ENCODE results near the gene HTT. TPM values are rescaled to one million over a fixed set of nuclear protein-coding genes. Genes with fewer than 3 reads are reported as not detected.

The HTT gene
- total RNA-seq, 1 experiment from 2014 or later = 37.4 TPM

GRCh38 chr4:3177426-3177825, 102.9 kb downstream of the HTT start:
- Histone ChIP-seq H3K4me2 (ENCODE audit: low read length) (no peak overlapping the region), H3K27me3 (ENCODE audit: insufficient read depth, low read length) (no peaks in the 10 kb centered on the region), H3K9me2 (ENCODE audit: insufficient read depth) (no peaks in the 10 kb centered on the region), H2AFZ (ENCODE audit: low read depth, low read length, poor library complexity, severe bottlenecking) (no peak overlapping the region), H3K4me3 (replicated peaks in 1 of 2; ENCODE audit: low read depth in 1 of 2, low read length in 2 of 2) (no peak overlapping the region), H3K36me3 (ENCODE audit: control insufficient read depth in 1 of 2, insufficient read depth in 2 of 2, low read length in 2 of 2) (peaks cover 5 to 13% of the 10 kb centered on the region in 2 experiments; a peak in 3 of 4 replicates), H3K27ac (ENCODE audit: low read depth, low read length) (no peak overlapping the region), H3K9ac (ENCODE audit: low read length) (no peak overlapping the region), H3K4me1 (ENCODE audit: control insufficient read depth in 1 of 2, insufficient read depth in 2 of 2, low read length in 2 of 2) (no peaks in the 10 kb centered on the region), H3K9me3 (ENCODE audit: control insufficient read depth in 1 of 2, insufficient read depth in 1 of 2, low read depth in 1 of 2, low read length in 2 of 2) (no peaks in the 10 kb centered on the region), H4K20me1 (ENCODE audit: insufficient read depth) (no peaks in the 10 kb centered on the region), H3K79me2 (ENCODE audit: insufficient read depth, low read length) (no peaks in the 10 kb centered on the region)
- ChIA-PET POLR2A (no interaction called here), RAD21 (ENCODE audit: low non-redundant PET in 1 of 2, low total read pairs in 2 of 2, uncharacterized antibody in 2 of 2, unreplicated experiment in 2 of 2) (no interaction called here), CTCF (no interaction called here)
- DNase-seq (ENCODE audit: low read depth, low spot score) (no peak), ATAC-seq (no peak)
- intact Hi-C loops (cut with micrococcal nuclease) = no loop called here
- BruUV-seq (replicated peaks) = no TSS peak
- TF ChIP-seq SRF (IDR thresholded peaks at IDR 0.05; ENCODE audit: low read depth) (no peak), SP1 (IDR thresholded peaks at IDR 0.05; ENCODE audit: low read depth) (no peak), ATF3 (IDR thresholded peaks at IDR 0.05) (no peak), YY1 (IDR thresholded peaks at IDR 0.05; ENCODE audit: extremely low read depth, insufficient replicate concordance, low read depth, low read length) (no peak), MAX (IDR thresholded peaks at IDR 0.05) (no peak), CTCF (IDR thresholded peaks at IDR 0.05 in 2 of 3, conservative IDR thresholded peaks at IDR 0.05 in 1 of 3; ENCODE audit: borderline replicate concordance in 1 of 3, insufficient read depth in 1 of 3, low read depth in 2 of 3, low read length in 2 of 3) (no peak), REST (IDR thresholded peaks at IDR 0.05; ENCODE audit: low read depth) (no peak), SIN3A (IDR thresholded peaks at IDR 0.05; ENCODE audit: low read depth) (no peak)
